T47D (cell line): ENCODE results near the gene JADE3.
A peak's percentile ranks its signal among the peaks of the same experiment; 100 is the strongest.

ENCODE experiments used
- DNase-seq, 2 experiments: peaks; one replicate each; pipeline versions ENCODE4 v3.0.0 to v3.0.0-alpha.2; 2011 to 2012; ENCODE audit warnings: low read depth in 1 of 2, low spot score in 1 of 2
- JUND ChIP-seq: IDR thresholded peaks from 2 replicates; pipeline ENCODE4 v1.6.1; 2012; ENCODE audit warnings: low read depth
- in situ Hi-C: cut with HindIII; loops from 2 replicates; pipeline ENCODE4 v1.10.0; 2016; ENCODE audit warnings: low sequenced_read_pairs, low pct_unique_long_range_greater_than_20kb

Gene JADE3

DNA sequence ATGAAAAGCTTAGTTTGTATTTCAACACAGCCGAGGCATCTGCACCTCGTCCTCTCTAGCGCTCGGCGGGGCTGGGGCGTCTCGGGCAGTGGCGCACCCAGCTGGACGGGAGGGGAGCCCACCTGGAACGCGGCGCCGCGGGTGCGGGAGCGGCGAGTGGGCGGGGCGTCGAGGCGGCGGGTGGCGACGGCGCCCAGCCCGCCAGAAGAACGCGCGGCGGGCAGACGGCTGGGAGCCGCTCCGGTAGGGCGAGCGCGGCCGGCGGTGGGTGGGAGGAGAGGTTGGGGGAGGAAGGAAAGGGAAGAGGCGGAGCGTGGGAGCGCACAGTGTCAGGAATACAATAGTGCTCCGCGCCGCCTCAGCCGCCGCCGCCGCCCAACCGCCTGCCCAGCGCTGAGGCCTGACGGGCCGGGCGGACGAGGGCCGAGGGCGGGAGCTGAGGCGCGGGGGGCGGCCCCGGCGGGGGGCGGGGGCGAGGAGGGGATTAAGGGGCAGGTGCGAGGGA lies at the start of gene JADE3:
JADE3 (plus strand) TSS at position 324 of the 505 bp plus-strand sequence. CDS start 72,474 bp downstream, outside the sequence.
- in situ Hi-C loops, result no loop called here
- no peak for TF ChIP-seq JUND
- DNase-seq, result peak; percentile 84 to 89

DNA sequence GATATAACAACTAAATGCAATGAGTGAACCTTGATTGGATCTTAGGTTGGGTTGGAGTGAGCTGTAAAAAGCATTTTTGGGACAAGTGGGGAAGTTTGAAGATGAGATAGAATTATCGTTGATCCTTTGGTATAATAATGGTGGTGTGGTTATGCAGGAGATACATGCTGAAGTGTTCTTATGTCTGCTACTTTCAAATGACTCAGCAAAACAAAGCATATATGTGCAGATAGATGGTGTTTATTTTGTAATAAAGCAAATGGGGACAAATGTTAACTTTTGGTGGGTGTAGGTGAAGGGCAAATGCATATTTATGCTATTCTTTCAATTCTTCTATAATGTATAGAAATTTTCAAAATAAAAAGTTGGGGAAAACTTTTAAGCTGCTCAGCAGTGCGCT lies 49.1 kb upstream of the JADE3 start:
- in situ Hi-C loops, result no loop called here
- no peak for TF ChIP-seq JUND
- DNase-seq, result no peak

GRCh38 chrX:46864606-46865005 lies 47.6 kb upstream of the JADE3 start:
- TF ChIP-seq JUND, result no peak
- in situ Hi-C loops, result no loop called here
- no peak for DNase-seq

GRCh38 chrX:46865281-46865680 lies 46.9 kb upstream of the JADE3 start:
- in situ Hi-C loops, result no loop called here
- no peak for TF ChIP-seq JUND
- no peak for DNase-seq

- no peak for TF ChIP-seq JUND
- in situ Hi-C loops, result no loop called here
- no peak for DNase-seq
These were observed 45.5 kb upstream of the JADE3 start for GRCh38 chrX:46866726-46867125.

DNA sequence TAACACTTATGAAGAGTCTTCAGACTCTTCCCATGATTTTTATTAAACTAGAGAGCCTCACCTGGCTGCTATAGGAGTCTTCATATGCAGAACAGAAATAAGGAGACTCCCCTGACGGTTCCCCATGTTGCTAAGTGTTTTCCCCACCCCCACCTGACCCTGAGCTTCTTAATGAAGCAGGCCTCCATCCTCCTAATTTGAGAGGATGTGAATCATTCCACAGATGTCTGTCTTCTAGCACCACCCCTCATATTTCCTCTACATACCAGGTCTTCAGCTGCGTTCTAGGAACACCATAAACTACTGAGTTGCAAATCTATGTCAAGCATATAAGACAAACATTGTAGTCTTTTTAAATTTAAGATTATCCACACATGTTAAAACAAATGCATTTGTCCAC lies 38.5 kb upstream of the JADE3 start:
- no peak for DNase-seq
- TF ChIP-seq JUND, result no peak
- in situ Hi-C loops, result no loop called here

- in situ Hi-C loops, result no loop called here
- DNase-seq, result no peak
- no peak for TF ChIP-seq JUND
These were observed 35.3 kb upstream of the JADE3 start for GRCh38 chrX:46876901-46877300.

DNA sequence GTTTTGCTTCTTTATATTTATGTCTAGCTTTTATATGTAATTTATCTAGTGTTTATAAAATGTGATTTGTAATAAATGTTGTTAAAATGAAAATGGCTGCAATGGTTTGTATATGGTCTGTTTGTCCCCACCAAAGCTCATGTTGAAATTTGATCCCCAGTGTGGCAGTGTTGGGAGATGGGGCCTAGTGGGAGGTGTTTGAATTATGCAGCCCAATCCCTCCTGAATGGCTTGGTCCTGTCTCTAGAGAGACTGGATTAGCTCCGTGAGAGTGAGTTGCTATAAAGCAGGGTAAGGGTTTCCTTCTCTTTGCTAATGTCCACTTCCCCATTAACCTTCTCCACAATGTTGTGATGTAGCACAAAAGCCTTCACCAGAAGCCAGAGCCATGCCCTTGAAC lies 30.0 kb upstream of the JADE3 start:
- in situ Hi-C loops, result no loop called here
- TF ChIP-seq JUND, result no peak
- no peak for DNase-seq

- in situ Hi-C loops, result no loop called here
- no peak for DNase-seq
- no peak for TF ChIP-seq JUND
These were observed 27.4 kb upstream of the JADE3 start for GRCh38 chrX:46884799-46885198.

DNA sequence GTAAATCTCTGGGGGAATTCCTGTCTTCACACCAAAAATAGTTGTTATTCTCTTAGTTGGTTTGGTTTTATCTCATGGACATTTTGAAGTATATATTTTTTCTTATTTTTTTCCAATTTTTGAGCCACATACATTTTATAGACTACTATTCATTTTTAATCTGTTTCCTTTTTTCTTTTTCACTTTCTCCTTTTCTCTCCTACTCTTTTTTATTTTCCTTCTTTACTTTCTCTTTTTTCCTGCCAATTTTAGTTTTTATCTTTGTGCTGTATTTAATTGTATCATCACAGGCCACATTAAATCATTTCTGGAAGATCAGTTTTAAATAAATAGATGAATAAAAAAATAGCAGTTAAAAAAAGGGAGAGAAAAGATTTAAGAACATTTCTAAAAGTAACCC lies 14.0 kb upstream of the JADE3 start:
- no peak for TF ChIP-seq JUND
- in situ Hi-C loops, result no loop called here
- no peak for DNase-seq

- TF ChIP-seq JUND, result no peak
- in situ Hi-C loops, result no loop called here
- peak; percentile 56 to 90 for DNase-seq
These were observed 8.6 kb upstream of the JADE3 start for GRCh38 chrX:46903458-46904242.

- no peak for TF ChIP-seq JUND
- DNase-seq, result no peak
- in situ Hi-C loops, result no loop called here
These were observed 7.6 kb upstream of the JADE3 start for GRCh38 chrX:46904626-46905025.

GRCh38 chrX:46910415-46910814 lies 1.8 kb upstream of the JADE3 start:
- TF ChIP-seq JUND, result no peak

More at GRCh38 chrX:46910415-46910814, 1.8 kb upstream of the JADE3 start:
- in situ Hi-C loops, result no loop called here
- DNase-seq, result no peak
